A673 (cell line): ENCODE data around the gene TPST1.
"Not testable (repeated sequence)": the region's sequence is repeated elsewhere in the genome, so short reads cannot be mapped to it uniquely, and the experiment has no call there.

Experiments used
- EZH2 ChIP-seq: fragments of 200-600 bp; sonication (generic); IDR thresholded peaks from 2 replicates; pipeline ENCODE4 v1.6.1; 2017; ENCODE audit warnings: borderline replicate concordance, low read depth, mild to moderate bottlenecking, mixed read lengths, antibody characterized with exemption, low read length; ENCODE audit not compliant: poor library complexity, severe bottlenecking
- TF ChIP-seq, protein P1 (sequence below): fragments of 300-800, 200-600 bp; sonication (generic); conservative IDR thresholded peaks from 2 replicates; pipeline ENCODE4 v1.5.1; 2017; ENCODE audit warnings: low read depth, mild to moderate bottlenecking, antibody characterized with exemption, low read length, moderate library complexity, mixed read lengths

- TF ChIP-seq, protein P1, sequence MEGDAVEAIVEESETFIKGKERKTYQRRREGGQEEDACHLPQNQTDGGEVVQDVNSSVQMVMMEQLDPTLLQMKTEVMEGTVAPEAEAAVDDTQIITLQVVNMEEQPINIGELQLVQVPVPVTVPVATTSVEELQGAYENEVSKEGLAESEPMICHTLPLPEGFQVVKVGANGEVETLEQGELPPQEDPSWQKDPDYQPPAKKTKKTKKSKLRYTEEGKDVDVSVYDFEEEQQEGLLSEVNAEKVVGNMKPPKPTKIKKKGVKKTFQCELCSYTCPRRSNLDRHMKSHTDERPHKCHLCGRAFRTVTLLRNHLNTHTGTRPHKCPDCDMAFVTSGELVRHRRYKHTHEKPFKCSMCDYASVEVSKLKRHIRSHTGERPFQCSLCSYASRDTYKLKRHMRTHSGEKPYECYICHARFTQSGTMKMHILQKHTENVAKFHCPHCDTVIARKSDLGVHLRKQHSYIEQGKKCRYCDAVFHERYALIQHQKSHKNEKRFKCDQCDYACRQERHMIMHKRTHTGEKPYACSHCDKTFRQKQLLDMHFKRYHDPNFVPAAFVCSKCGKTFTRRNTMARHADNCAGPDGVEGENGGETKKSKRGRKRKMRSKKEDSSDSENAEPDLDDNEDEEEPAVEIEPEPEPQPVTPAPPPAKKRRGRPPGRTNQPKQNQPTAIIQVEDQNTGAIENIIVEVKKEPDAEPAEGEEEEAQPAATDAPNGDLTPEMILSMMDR, result not testable (repeated sequence)
- TF ChIP-seq EZH2, result not testable (repeated sequence)
Measured at GRCh38 chr7:66395128-66395571, 190.0 kb downstream of the TPST1 start.
